Occipital lobe (tissue), 2 donors: Measurements from ENCODE around the gene PRCC. TPM values are rescaled to one million over a fixed set of nuclear protein-coding genes. Genes with fewer than 3 reads are reported as not detected.

Experiments used
- DNase-seq: peaks from one replicate; lab custom pipeline; 2025; lab: John Stamatoyannopoulos, UW
- total RNA-seq: library from RNA; depleted of rRNA; stranded (reverse); fragments of >200 nt; gene quantifications from one replicate; pipeline ENCODE4 v1.2.3, GENCODE V29; 2014

Gene PRCC
- total RNA-seq, 1 donor from 2014 or later, result 16.2 TPM

- no peak for DNase-seq
Measured at GRCh38 chr1:156813298-156813697, 46.0 kb downstream of the PRCC start.

- peak; percentile 17 for DNase-seq
Measured at GRCh38 chr1:156813750-156814570, 46.6 kb downstream of the PRCC start.

- DNase-seq, result no peak
Measured at GRCh38 chr1:156814571-156815260, 47.4 kb downstream of the PRCC start.

GRCh38 chr1:156815307-156815826 is 48.0 kb downstream of the PRCC start:
- no peak for DNase-seq

GRCh38 chr1:156815961-156816422 is 48.7 kb downstream of the PRCC start:
- DNase-seq, result no peak

- DNase-seq, result no peak
Measured at GRCh38 chr1:156816561-156817328, 49.4 kb downstream of the PRCC start, which contains the start of gene SH2D2A. SH2D2A (minus strand) TSS chr1:156816848; CDS start chr1:156816708, 140 bp downstream.

- no peak for DNase-seq
Measured at GRCh38 chr1:156821801-156822200, 54.5 kb downstream of the PRCC start.

- no peak for DNase-seq
Measured at GRCh38 chr1:156822680-156823079, 55.3 kb downstream of the PRCC start.

GRCh38 chr1:156823210-156823790 is 56.0 kb downstream of the PRCC start:
- DNase-seq, result no peak

GRCh38 chr1:156826630-156827029 is 59.3 kb downstream of the PRCC start:
- DNase-seq, result no peak

- no peak for DNase-seq
Measured at GRCh38 chr1:156828400-156829124, 61.2 kb downstream of the PRCC start.

- no peak for DNase-seq
Measured at GRCh38 chr1:156832434-156832833, 65.1 kb downstream of the PRCC start.

GRCh38 chr1:156833603-156834002 is 66.3 kb downstream of the PRCC start:
- DNase-seq, result no peak

GRCh38 chr1:156834322-156834721 is 67.0 kb downstream of the PRCC start:
- DNase-seq, result no peak

GRCh38 chr1:156836041-156836654 is 68.8 kb downstream of the PRCC start:
- DNase-seq, result no peak

GRCh38 chr1:156836892-156837291 is 69.6 kb downstream of the PRCC start:
- DNase-seq, result no peak

- no peak for DNase-seq
Measured at GRCh38 chr1:156838972-156839371, 71.6 kb downstream of the PRCC start.

- no peak for DNase-seq
Measured at GRCh38 chr1:156839426-156840109, 72.2 kb downstream of the PRCC start.

GRCh38 chr1:156840186-156840897 is 73.0 kb downstream of the PRCC start:
- no peak for DNase-seq
